ENCODE data around the gene STAG3.
A peak's percentile ranks its signal among the peaks of the same experiment; 100 is the strongest.
"Not testable (repeated sequence)": the region's sequence is repeated elsewhere in the genome, so short reads cannot be mapped to it uniquely, and the experiment has no call there.

STAG3 gene

GRCh38 chr7:100192969-100193368, 15.3 kb downstream of the STAG3 start:
- no peak for ATAC-seq (replicated peaks)
- no peak overlapping the region for H3K27ac Mint-ChIP-seq
- no peak overlapping the region for H3K4me3 Mint-ChIP-seq
- peaks cover 0 to 5% of the 10 kb centered on the region in 2 donors for H3K4me1 Mint-ChIP-seq (ENCODE audit: low read depth in 2 of 2)
- H3K27me3 Mint-ChIP-seq = peaks cover 0 to 20% of the 10 kb centered on the region in 2 donors
- no peak for DNase-seq
- H3K9me3 Mint-ChIP-seq = no peaks in the 10 kb centered on the region
- H3K36me3 Mint-ChIP-seq (ENCODE audit: insufficient read depth) = no peaks in the 10 kb centered on the region

- Mint-ChIP-seq H3K9me3 (no peaks in the 10 kb centered on the region), H3K36me3 (ENCODE audit: insufficient read depth) (no peaks in the 10 kb centered on the region), H3K27ac (no peak overlapping the region), H3K4me3 (no peak overlapping the region), H3K27me3 (peaks cover 10 to 20% of the 10 kb centered on the region in 2 donors), H3K4me1 (ENCODE audit: low read depth in 2 of 2) (peaks cover 0 to 4% of the 10 kb centered on the region in 2 donors)
- ATAC-seq (replicated peaks) (no peak), DNase-seq (no peak)
These were observed 17.5 kb downstream of the STAG3 start for GRCh38 chr7:100195222-100195621.

GRCh38 chr7:100195901-100196322, 18.2 kb downstream of the STAG3 start:
- H3K36me3 Mint-ChIP-seq (ENCODE audit: insufficient read depth); ATAC-seq (replicated peaks); H3K27ac Mint-ChIP-seq; DNase-seq; H3K4me1 Mint-ChIP-seq (ENCODE audit: low read depth in 2 of 2); H3K4me3 Mint-ChIP-seq; H3K9me3 Mint-ChIP-seq: not testable (repeated sequence)
- peaks cover 10 to 27% of the 10 kb centered on the region in 2 donors for H3K27me3 Mint-ChIP-seq

- Mint-ChIP-seq H3K4me3 (no peak overlapping the region), H3K9me3 (no peaks in the 10 kb centered on the region), H3K27me3 (peaks cover 10 to 32% of the 10 kb centered on the region in 2 donors), H3K27ac (no peak overlapping the region), H3K36me3 (ENCODE audit: insufficient read depth) (peaks cover 4% of the 10 kb centered on the region), H3K4me1 (ENCODE audit: low read depth in 2 of 2) (no peaks in the 10 kb centered on the region)
- ATAC-seq (replicated peaks) (no peak), DNase-seq (no peak)
These were observed 20.5 kb downstream of the STAG3 start for GRCh38 chr7:100198266-100198665.

GRCh38 chr7:100200693-100201092, 23.0 kb downstream of the STAG3 start:
- no peaks in the 10 kb centered on the region for H3K4me1 Mint-ChIP-seq (ENCODE audit: low read depth in 2 of 2)
- DNase-seq (no peak), ATAC-seq (replicated peaks) (no peak)
- H3K36me3 Mint-ChIP-seq (ENCODE audit: insufficient read depth) = peaks cover 4% of the 10 kb centered on the region
- H3K9me3 Mint-ChIP-seq = no peaks in the 10 kb centered on the region
- no peak overlapping the region for H3K4me3 Mint-ChIP-seq
- peaks cover 10 to 32% of the 10 kb centered on the region in 2 donors for H3K27me3 Mint-ChIP-seq
- peak overlapping the region in 1 of 2 donors; percentile 47 for H3K27ac Mint-ChIP-seq

GRCh38 chr7:100204454-100204853, 26.7 kb downstream of the STAG3 start:
- H3K27me3 Mint-ChIP-seq = peaks cover 0 to 13% of the 10 kb centered on the region in 2 donors
- no peak for DNase-seq
- H3K4me3 Mint-ChIP-seq = no peak overlapping the region
- no peaks in the 10 kb centered on the region for H3K9me3 Mint-ChIP-seq
- peaks cover 4% of the 10 kb centered on the region for H3K36me3 Mint-ChIP-seq (ENCODE audit: insufficient read depth)
- H3K27ac Mint-ChIP-seq = peak overlapping the region in 1 of 2 donors; percentile 64
- peaks cover 15 to 23% of the 10 kb centered on the region in 2 donors for H3K4me1 Mint-ChIP-seq (ENCODE audit: low read depth in 2 of 2)
- ATAC-seq (replicated peaks) = no peak

GRCh38 chr7:100208911-100209408, 31.2 kb downstream of the STAG3 start:
- DNase-seq (peak in 1 of 3 experiments; percentile 16), ATAC-seq (replicated peaks) (peak; percentile 56)
- Mint-ChIP-seq H3K9me3 (no peaks in the 10 kb centered on the region), H3K4me1 (ENCODE audit: low read depth in 2 of 2) (peaks cover 32 to 47% of the 10 kb centered on the region in 2 donors), H3K27me3 (no peaks in the 10 kb centered on the region), H3K36me3 (ENCODE audit: insufficient read depth) (no peaks in the 10 kb centered on the region), H3K4me3 (peak overlapping the region; percentile 41 to 72), H3K27ac (peak overlapping the region; percentile 23 to 94)

- ATAC-seq (replicated peaks) (no peak), DNase-seq (no peak)
- H3K4me1 Mint-ChIP-seq (ENCODE audit: low read depth in 2 of 2) = peaks cover 32 to 47% of the 10 kb centered on the region in 2 donors
- no peaks in the 10 kb centered on the region for H3K27me3 Mint-ChIP-seq
- no peaks in the 10 kb centered on the region for H3K36me3 Mint-ChIP-seq (ENCODE audit: insufficient read depth)
- H3K27ac Mint-ChIP-seq = peak overlapping the region; percentile 23 to 94
- H3K4me3 Mint-ChIP-seq = peak overlapping the region in 1 of 2 donors; percentile 41
- H3K9me3 Mint-ChIP-seq = no peaks in the 10 kb centered on the region
These were observed 31.8 kb downstream of the STAG3 start for GRCh38 chr7:100209493-100209892.

- no peak overlapping the region for H3K4me3 Mint-ChIP-seq
- peaks cover 3% of the 10 kb centered on the region for H3K36me3 Mint-ChIP-seq (ENCODE audit: insufficient read depth)
- no peak for DNase-seq
- H3K27me3 Mint-ChIP-seq = no peaks in the 10 kb centered on the region
- H3K4me1 Mint-ChIP-seq (ENCODE audit: low read depth in 2 of 2) = peaks cover 32 to 47% of the 10 kb centered on the region in 2 donors
- H3K9me3 Mint-ChIP-seq = no peaks in the 10 kb centered on the region
- H3K27ac Mint-ChIP-seq = peak overlapping the region; percentile 75 to 94
- no peak for ATAC-seq (replicated peaks)
These were observed 33.1 kb downstream of the STAG3 start for GRCh38 chr7:100210805-100211204.

- Mint-ChIP-seq H3K27ac (peak overlapping the region; percentile 75 to 84), H3K27me3 (no peaks in the 10 kb centered on the region), H3K4me1 (ENCODE audit: low read depth in 2 of 2) (peaks cover 32 to 47% of the 10 kb centered on the region in 2 donors), H3K9me3 (no peaks in the 10 kb centered on the region), H3K4me3 (peak overlapping the region; percentile 63 to 77), H3K36me3 (ENCODE audit: insufficient read depth) (peaks cover 3% of the 10 kb centered on the region)
- DNase-seq (peak; percentile 35 to 52 (median 42)), ATAC-seq (replicated peaks) (peak; percentile 94)
These were observed 33.6 kb downstream of the STAG3 start for GRCh38 chr7:100211342-100211780.

GRCh38 chr7:100212631-100213286, 35.0 kb downstream of the STAG3 start:
- Mint-ChIP-seq H3K36me3 (ENCODE audit: insufficient read depth) (peaks cover 8% of the 10 kb centered on the region), H3K9me3 (no peaks in the 10 kb centered on the region), H3K27ac (peak overlapping the region; percentile 73 to 84), H3K4me3 (no peak overlapping the region), H3K4me1 (ENCODE audit: low read depth in 2 of 2) (peaks cover 39 to 47% of the 10 kb centered on the region in 2 donors), H3K27me3 (no peaks in the 10 kb centered on the region)
- DNase-seq = no peak
- ATAC-seq (replicated peaks) = no peak

- peaks cover 8% of the 10 kb centered on the region for H3K36me3 Mint-ChIP-seq (ENCODE audit: insufficient read depth)
- no peaks in the 10 kb centered on the region for H3K9me3 Mint-ChIP-seq
- H3K4me1 Mint-ChIP-seq (ENCODE audit: low read depth in 2 of 2) = peaks cover 35 to 42% of the 10 kb centered on the region in 2 donors
- H3K27ac Mint-ChIP-seq = no peak overlapping the region
- no peak overlapping the region for H3K4me3 Mint-ChIP-seq
- ATAC-seq (replicated peaks) = no peak
- no peaks in the 10 kb centered on the region for H3K27me3 Mint-ChIP-seq
- no peak for DNase-seq
These were observed 36.0 kb downstream of the STAG3 start for GRCh38 chr7:100213672-100214071.

- Mint-ChIP-seq H3K36me3 (ENCODE audit: insufficient read depth) (peaks cover 12% of the 10 kb centered on the region), H3K27ac (peak overlapping the region in 1 of 2 donors; percentile 53), H3K4me1 (ENCODE audit: low read depth in 2 of 2) (peaks cover 35 to 42% of the 10 kb centered on the region in 2 donors)
- not testable (repeated sequence) for DNase-seq; H3K9me3 Mint-ChIP-seq; H3K27me3 Mint-ChIP-seq; H3K4me3 Mint-ChIP-seq; ATAC-seq (replicated peaks)
These were observed 36.6 kb downstream of the STAG3 start for GRCh38 chr7:100214356-100214755.

- no peak overlapping the region for H3K4me3 Mint-ChIP-seq
- DNase-seq = no peak
- H3K4me1 Mint-ChIP-seq (ENCODE audit: low read depth in 2 of 2) = peaks cover 34 to 36% of the 10 kb centered on the region in 2 donors
- peaks cover 26% of the 10 kb centered on the region for H3K36me3 Mint-ChIP-seq (ENCODE audit: insufficient read depth)
- H3K27me3 Mint-ChIP-seq = no peaks in the 10 kb centered on the region
- H3K27ac Mint-ChIP-seq = peak overlapping the region in 1 of 2 donors; percentile 86
- no peak for ATAC-seq (replicated peaks)
- no peaks in the 10 kb centered on the region for H3K9me3 Mint-ChIP-seq
These were observed 38.2 kb downstream of the STAG3 start for GRCh38 chr7:100215895-100216294.

Data from effector memory CD8-positive, alpha-beta T cell (primary cell).